Stimulated activated memory B cell treated with anti-CD40 and anti-IgM and Interleukin-4, amounts not matched to agents 10 μg/mL and 1 μg/mL and 100 μg/mL, for 72 hours (primary cell): Measurements from ENCODE around the gene NSD1.

Source experiments
- ATAC-seq: fragments of 150-1000 bp; cut with Tn5 transposase; 2 replicates; pipeline ENCODE4 v1.10.0; 2021
- H3K27ac Mint-ChIP-seq: one replicate; pipeline ENCODE4 v1.8.0; 2022; ENCODE audit warnings: mild to moderate bottlenecking, mixed read lengths
- H3K27me3 Mint-ChIP-seq: one replicate; pipeline ENCODE4 v1.8.0; 2022; ENCODE audit warnings: mixed read lengths
- H3K36me3 Mint-ChIP-seq: one replicate; pipeline ENCODE4 v1.8.0; 2022; ENCODE audit warnings: mixed read lengths
- H3K4me1 Mint-ChIP-seq: one replicate; pipeline ENCODE4 v1.8.0; 2022; ENCODE audit warnings: mixed read lengths
- H3K4me3 Mint-ChIP-seq: one replicate; pipeline ENCODE4 v1.8.0; 2022; ENCODE audit warnings: mild to moderate bottlenecking, moderate library complexity, mixed read lengths
- H3K9me3 Mint-ChIP-seq: one replicate; pipeline ENCODE4 v1.8.0; 2022; ENCODE audit warnings: mixed read lengths

The NSD1 gene

DNA sequence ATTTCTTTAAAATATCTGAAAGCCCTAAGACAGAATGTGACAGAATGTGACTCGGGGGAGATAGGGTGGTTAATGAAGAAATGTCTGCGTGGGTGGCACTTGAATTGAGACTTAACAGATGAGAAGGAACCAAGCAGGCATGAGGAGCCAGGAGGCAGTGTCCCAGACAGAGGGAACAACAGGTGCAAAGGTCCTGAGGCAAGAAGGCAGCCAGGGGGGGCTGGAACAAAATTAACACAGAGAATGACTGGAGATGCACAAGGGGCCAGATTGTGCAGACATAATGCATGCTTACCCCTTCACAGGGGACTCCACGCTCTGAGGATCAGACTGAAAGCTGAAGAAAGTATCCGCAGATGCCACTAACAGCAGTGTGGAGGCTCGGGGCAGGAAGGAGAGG is 216.2 kb downstream of the NSD1 start:
- Mint-ChIP-seq H3K4me3 (peak overlapping the region; percentile 75), H3K27me3 (no peaks in the 10 kb centered on the region), H3K4me1 (peaks cover 47% of the 10 kb centered on the region), H3K27ac (peak overlapping the region; percentile 4), H3K36me3 (peaks cover 15% of the 10 kb centered on the region), H3K9me3 (no peaks in the 10 kb centered on the region)
- ATAC-seq = no peak
